Ascending aorta (tissue), 2 donors: ENCODE results near the gene RAD51B. TPM values are rescaled to one million over a fixed set of nuclear protein-coding genes. Genes with fewer than 3 reads are reported as not detected.

ENCODE experiments used
- DNase-seq, 2 donors: peaks; one replicate each; pipeline ENCODE4 v3.0.0-alpha.2; 2019; ENCODE audit warnings: low spot score in 2 of 2
- H3K27ac ChIP-seq, 2 donors: fragments of 200-600 bp; sonication (generic); one replicate each; pipeline ENCODE4 v1.5.1; 2016 to 2017; ENCODE audit warnings: mild to moderate bottlenecking in 1 of 2
- H3K27me3 ChIP-seq: fragments of 200-600 bp; sonication (generic); one replicate; pipeline ENCODE4 v1.5.1; 2017
- H3K36me3 ChIP-seq, 2 donors: fragments of 200-600 bp; sonication (generic); one replicate each; pipeline ENCODE4 v1.5.1; 2016
- H3K4me1 ChIP-seq, 2 donors: fragments of 200-600 bp; sonication (generic); one replicate each; pipeline ENCODE4 v1.5.1; 2016 to 2017; ENCODE audit warnings: mild to moderate bottlenecking in 1 of 2
- H3K4me3 ChIP-seq, 2 donors: fragments of 200-600 bp; sonication (generic); one replicate each; pipeline ENCODE4 v1.5.1; 2016 to 2017; ENCODE audit warnings: mild to moderate bottlenecking in 1 of 2
- H3K9me3 ChIP-seq, 2 donors: fragments of 200-600 bp; sonication (generic); one replicate each; pipeline ENCODE4 v1.5.1; 2016
- CTCF ChIP-seq, 3 experiments: fragments of 200-600 bp in 2 of 3; fragments of 450-650 bp in 1 of 3; sonication (generic) in 2 of 3; IDR thresholded peaks; one replicate each; pipeline ENCODE4 v1.5.1; 2016 to 2019; ENCODE audit warnings: antibody characterized with exemption in 3 of 3, mild to moderate bottlenecking in 1 of 3, moderate library complexity in 1 of 3
- intact Hi-C: fragments of 100-400 bp; cut with DNase I; formaldehyde crosslinking; loops from one replicate; pipeline ENCODE4 v1.15.1; 2023
- total RNA-seq: library from RNA; depleted of rRNA; stranded (reverse); fragments of >200 nt; gene quantifications from one replicate; pipeline ENCODE4 v1.1.0, GENCODE V29; 2016

Gene RAD51B
- total RNA-seq, 1 donor from 2014 or later, result not detected

GRCh38 chr14:68081489-68081888 is 261.9 kb downstream of the RAD51B start:
- TF ChIP-seq CTCF (IDR thresholded peaks at IDR 0.05), result no peak
- Histone ChIP-seq H3K4me3 (no peak overlapping the region), H3K27ac (no peak overlapping the region), H3K4me1 (no peaks in the 10 kb centered on the region), H3K9me3 (no peaks in the 10 kb centered on the region), H3K36me3 (no peaks in the 10 kb centered on the region), H3K27me3 (no peaks in the 10 kb centered on the region)
- no peak for DNase-seq
- intact Hi-C loops, result no loop called here

GRCh38 chr14:68082698-68083291 is 263.2 kb downstream of the RAD51B start:
- no peak for DNase-seq
- Histone ChIP-seq H3K4me1 (no peaks in the 10 kb centered on the region), H3K36me3 (no peaks in the 10 kb centered on the region), H3K27ac (no peak overlapping the region), H3K27me3 (no peaks in the 10 kb centered on the region), H3K4me3 (no peak overlapping the region), H3K9me3 (no peaks in the 10 kb centered on the region)
- no peak for TF ChIP-seq CTCF (IDR thresholded peaks at IDR 0.05)
- intact Hi-C loops, result no loop called here

GRCh38 chr14:68084256-68084655 is 264.7 kb downstream of the RAD51B start:
- DNase-seq, result no peak
- Histone ChIP-seq H3K36me3 (no peaks in the 10 kb centered on the region), H3K27ac (no peak overlapping the region), H3K4me3 (no peak overlapping the region), H3K9me3 (no peaks in the 10 kb centered on the region), H3K4me1 (peaks cover 0 to 3% of the 10 kb centered on the region in 2 donors), H3K27me3 (no peaks in the 10 kb centered on the region)
- TF ChIP-seq CTCF (IDR thresholded peaks at IDR 0.05), result no peak
- intact Hi-C loops, result no loop called here

GRCh38 chr14:68085742-68086141 is 266.2 kb downstream of the RAD51B start:
- DNase-seq, result no peak
- intact Hi-C loops, result no loop called here
- Histone ChIP-seq H3K4me1 (peaks cover 0 to 3% of the 10 kb centered on the region in 2 donors), H3K4me3 (no peak overlapping the region), H3K36me3 (no peaks in the 10 kb centered on the region), H3K27me3 (no peaks in the 10 kb centered on the region), H3K27ac (no peak overlapping the region), H3K9me3 (no peaks in the 10 kb centered on the region)
- TF ChIP-seq CTCF (IDR thresholded peaks at IDR 0.05), result no peak

- Histone ChIP-seq H3K4me1 (peaks cover 0 to 3% of the 10 kb centered on the region in 2 donors), H3K4me3 (no peak overlapping the region), H3K9me3 (no peaks in the 10 kb centered on the region), H3K36me3 (no peaks in the 10 kb centered on the region), H3K27me3 (no peaks in the 10 kb centered on the region), H3K27ac (no peak overlapping the region)
- no peak for DNase-seq
- no peak for TF ChIP-seq CTCF (IDR thresholded peaks at IDR 0.05)
- intact Hi-C loops, result no loop called here
Observed at GRCh38 chr14:68088451-68088854, 268.9 kb downstream of the RAD51B start.
